DMS 273 (cell line): ENCODE results near the gene NOL12.
"Not testable (repeated sequence)": the region's sequence is repeated elsewhere in the genome, so short reads cannot be mapped to it uniquely, and the experiment has no call there.

Experiments used
- DNase-seq: peaks from one replicate; lab custom pipeline; 2025; ENCODE audit not compliant: unreplicated experiment; lab: John Stamatoyannopoulos, UW

The NOL12 gene, protein sequence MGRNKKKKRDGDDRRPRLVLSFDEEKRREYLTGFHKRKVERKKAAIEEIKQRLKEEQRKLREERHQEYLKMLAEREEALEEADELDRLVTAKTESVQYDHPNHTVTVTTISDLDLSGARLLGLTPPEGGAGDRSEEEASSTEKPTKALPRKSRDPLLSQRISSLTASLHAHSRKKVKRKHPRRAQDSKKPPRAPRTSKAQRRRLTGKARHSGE

DNA sequence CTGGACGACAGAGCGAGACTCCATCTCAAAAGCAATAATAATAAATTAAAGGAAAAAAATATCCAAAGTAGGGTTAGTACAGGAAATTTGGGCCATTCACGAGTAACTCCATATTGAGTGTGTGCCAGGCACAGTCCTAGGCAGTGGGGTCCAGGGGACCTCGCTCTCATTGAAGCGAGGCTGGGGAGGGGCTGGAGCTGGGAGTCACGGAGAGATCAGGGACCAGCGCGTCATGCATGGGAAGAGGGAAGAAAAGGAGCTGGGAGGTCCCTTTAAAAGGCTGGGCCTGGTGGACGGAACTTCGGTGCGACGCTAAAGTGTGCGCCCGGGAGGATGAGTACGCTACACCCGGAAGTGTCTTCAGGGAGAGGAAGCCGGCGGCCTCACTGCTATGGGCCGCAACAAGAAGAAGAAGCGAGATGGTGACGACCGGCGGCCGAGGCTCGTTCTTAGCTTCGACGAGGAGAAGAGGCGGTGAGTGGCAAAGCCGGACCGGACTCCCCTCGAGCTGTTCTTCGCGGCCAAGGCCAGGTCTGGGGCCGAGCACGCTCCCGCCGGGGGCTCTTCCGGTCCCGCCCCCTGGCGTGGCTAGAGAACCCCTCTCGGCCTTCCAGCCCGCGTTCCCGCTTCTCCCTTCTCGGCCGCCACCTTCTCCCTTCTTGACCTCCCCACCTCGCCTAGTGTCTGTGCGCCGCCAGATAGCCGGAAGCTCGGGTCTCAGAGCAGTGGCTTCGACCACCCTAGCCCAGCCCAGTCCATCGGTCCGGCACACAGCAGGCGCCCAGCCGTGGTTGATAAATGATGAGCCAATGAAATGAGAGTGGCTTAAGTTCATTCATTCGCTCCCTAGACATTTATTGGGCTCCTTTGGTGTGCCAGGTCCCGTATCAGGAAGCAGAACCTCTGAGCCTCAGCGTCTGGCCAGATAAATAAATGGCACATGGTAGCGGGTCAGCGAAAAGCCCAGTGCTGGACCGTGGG, at the start of gene NOL12:
Gene NOL12, plus strand, starts transcription at position 342 of the 981 bp plus-strand sequence. Its CDS starts 50 bp downstream, at position 392.
- peak; percentile 89 for DNase-seq

GRCh38 chr22:37636949-37637273, 49.2 kb upstream of the NOL12 start:
- DNase-seq, result no peak

DNA sequence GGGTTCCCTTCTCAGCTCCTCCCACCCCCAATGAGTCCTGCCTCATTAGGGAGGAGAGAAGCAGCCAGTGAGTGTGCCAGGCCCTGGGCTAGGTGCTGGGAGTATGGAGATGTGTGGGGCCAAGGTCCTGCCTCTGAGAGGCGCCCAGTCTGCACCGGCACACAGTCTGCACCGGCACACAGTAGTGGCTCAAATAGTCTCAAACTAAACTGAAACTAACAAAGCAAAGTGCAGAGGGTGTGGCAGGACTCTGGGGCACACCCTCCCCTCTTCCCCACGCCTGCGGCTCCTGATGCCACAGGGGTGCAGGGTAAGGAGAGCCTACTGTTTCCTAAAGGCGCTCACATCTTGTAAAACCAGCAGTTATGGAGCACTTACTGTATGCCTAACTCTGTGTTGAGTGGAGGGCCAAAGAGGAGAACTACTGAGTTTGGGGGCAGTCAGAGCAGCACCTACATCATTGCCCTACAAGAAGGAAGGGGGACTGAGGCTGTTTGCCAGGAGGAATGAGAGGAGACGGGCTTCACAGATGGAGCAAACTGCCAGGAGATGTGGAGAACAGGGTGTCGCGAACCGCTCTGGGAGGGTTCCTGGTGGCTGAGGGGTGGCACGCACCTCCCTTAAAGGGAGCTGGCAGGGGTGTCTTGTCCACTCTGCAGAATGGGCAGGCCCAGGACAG, 47.6 kb upstream of the NOL12 start:
- DNase-seq, result peak; percentile 22

- DNase-seq, result peak; percentile 58
Measured at GRCh38 chr22:37639070-37639760, 46.9 kb upstream of the NOL12 start, which contains the start of gene SH3BP1. TSS of gene SH3BP1 (plus strand) at chr22:37639669. CDS start at chr22:37639788, 119 bp downstream.

DNA sequence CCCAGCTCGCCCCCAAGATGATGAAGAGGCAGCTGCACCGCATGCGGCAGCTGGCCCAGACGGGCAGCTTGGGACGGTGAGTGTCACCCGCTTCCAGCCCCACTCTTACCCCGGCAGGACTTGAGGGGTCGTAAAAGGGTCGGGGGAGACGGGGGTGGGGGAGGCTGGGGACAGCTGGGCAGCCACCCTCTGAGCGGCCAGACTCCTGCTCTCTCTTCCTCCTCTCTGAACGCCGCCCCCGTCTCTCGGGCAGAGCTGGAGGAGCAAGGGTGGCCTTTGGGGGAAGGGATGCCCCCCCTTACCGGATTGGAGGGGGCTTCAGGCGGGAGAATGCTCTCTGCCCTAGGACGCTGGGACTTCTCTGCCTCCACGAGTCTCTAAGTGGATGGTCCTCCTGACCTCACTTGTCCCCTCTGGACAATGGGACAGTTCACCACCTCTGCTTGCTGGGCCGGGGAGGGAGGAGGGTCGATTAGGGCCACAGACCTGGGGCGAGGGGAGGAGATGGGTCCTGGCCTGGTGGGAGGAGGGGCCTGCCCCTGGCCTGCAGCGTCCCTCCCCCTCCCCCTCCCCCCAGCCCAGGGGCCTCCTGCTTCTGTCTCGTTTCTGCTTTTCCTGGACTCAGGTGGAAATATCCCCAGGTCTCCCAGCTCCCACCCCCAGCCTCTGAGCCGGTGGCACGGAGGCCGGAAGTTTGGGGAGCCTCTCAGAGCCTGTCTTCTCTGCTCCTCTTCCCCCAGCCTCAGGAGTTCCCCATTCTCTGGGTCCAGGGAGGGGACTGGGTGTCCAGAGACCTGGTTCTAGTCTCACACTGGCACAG, 46.2 kb upstream of the NOL12 start:
- DNase-seq, result no peak

DNA sequence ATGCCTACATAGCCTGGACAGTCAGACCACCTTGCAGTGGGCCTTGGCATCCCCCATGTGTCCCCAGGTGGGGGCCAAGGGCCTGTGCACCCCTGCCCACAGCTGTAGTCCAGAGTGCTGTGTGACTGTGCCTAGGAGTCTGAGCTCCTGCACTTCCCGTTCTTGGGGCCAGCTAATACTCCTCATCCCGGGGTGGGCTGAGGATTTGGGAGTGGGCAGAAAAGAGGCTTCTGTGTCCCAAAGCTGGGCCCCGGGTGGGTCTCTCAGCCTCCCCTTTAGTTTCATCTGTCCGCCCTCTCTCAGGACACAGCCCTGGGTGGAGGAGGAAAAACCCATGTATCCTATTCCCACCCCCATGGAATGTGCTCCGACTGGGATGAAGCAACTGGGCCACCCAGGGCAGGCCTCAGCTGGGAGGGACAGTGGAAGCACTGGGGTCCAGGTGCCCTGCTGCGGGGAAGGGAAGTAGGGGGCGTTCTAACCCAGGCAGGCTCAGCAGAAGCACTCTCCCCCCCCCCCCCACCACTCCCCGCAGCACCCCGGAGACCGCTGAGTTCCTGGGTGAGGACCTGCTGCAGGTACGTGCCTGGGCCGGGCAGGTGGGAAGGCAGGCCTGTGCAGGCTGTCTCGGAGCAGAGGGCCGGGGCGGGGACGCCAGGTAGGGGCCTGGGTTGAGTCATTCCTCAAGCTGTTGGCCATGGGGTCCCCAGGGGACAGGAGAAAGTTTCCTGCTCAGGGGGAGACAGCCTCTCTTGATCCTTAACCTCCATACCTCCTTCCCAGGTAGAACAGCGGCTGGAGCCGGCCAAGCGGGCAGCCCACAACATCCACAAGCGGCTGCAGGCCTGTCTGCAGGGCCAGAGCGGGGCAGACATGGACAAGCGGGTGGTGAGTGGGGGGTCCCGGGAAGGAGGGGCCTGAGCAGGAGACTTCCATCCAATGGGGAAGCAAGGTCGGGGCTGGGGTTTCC, 45.3 kb upstream of the NOL12 start:
- DNase-seq, result no peak

DNA sequence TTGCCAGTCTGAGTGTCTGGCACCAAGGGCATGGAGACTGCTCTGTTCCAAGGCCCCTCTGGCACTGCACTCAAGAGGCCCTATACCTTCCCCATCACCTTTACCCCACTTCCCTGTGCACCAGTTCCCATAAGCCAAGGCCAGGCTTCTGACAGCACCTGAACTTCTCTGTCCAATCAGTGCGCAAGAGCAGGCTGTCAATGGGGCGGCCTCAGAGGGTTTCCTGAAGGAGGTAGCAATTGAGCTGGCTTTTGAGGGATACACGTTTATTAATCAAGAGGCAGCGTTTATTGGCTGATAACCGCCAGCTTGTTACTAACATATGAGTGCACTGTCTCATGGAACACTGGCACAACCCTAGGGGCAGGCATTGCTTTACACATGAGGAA, 44.6 kb upstream of the NOL12 start:
- DNase-seq, result no peak

- DNase-seq, result peak; percentile 85
Measured at GRCh38 chr22:37643225-37643847, 42.8 kb upstream of the NOL12 start.

GRCh38 chr22:37647317-37647716, 38.8 kb upstream of the NOL12 start:
- no peak for DNase-seq

DNA sequence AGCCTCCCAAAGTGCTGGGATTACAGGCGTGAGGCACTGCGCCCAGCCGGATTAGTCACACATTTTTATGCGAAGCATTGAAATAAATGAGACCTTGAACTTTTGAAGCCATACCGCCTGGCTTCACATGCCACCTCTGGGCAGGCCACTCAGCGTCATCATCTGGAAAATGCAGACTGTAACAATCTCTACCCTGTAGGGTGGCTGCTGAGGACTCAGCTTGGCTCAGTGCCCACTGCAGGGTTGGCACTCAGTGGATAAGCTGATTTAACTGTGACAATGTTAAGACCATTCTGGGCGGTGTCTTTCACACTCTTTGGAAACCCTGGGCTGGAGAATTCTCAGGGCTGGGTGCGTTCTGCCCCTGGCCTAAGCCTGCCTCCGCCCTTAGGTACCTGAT, 38.2 kb upstream of the NOL12 start:
- DNase-seq, result no peak

DNA sequence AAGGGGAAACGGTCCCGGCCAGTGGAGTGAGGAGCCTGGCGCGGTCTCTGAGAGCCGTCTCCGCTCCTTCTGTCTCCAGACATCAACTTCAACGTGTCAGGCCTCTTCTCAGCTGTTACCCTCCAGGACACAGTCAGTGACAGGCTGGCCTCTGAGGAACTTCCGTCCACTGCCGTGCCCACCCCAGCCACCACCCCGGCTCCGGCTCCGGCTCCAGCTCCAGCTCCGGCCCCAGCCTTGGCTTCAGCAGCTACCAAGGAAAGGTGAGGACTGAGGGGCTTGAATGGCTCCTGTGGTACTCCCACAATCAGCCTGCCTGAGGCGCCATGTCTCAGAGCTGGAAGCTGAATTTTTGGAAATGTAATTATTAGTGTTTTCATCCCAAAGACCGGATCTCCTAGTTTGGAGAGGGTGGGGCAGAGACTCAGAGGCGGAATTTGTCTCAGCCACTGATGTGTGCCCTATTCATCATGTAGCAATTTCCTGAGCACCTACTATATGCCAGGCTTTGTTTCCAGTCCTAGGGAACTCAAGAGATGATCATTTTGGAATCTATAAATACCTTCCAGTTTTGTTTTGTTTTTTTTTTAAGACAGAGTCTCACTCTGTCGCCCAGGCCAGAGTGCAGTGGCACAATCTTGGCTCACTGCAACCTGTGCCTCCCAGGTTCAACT, 35.5 kb upstream of the NOL12 start:
- DNase-seq, result no peak

GRCh38 chr22:37654563-37655251, 31.4 kb upstream of the NOL12 start:
- DNase-seq, result no peak

DNA sequence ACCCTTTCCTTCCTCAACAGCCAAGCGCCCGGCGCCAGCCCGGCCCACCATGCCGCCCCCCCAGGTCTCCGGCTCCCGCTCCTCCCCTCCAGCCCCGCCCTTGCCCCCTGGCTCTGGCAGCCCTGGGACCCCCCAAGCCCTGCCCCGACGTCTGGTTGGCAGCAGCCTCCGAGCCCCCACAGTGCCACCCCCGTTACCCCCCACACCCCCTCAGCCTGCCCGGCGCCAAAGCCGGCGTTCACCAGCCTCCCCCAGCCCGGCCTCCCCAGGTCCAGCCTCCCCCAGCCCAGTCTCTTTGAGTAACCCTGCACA, 30.9 kb upstream of the NOL12 start:
- DNase-seq, result no peak

DNA sequence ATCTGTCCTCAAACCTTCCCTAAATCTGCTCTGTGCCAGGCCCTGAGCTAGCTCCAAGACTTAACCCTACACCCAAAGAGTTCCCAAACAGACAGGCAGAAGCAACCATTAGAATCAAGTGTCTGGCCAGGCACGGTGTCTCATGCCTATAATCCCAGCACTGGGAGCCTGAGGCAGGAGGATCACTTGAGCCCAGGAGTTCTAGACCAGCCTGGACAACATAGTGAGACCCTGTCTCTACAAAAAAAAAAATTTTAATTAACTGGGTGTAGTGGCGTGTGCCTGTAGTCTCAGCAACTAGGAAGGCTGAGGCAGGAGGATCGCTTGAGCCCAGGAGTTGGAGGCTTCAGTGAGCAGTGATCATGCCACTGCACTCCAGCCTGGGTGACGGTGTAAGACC, 29.6 kb upstream of the NOL12 start:
- DNase-seq, result not testable (repeated sequence)

GRCh38 chr22:37657590-37658132, 28.5 kb upstream of the NOL12 start:
- peak; percentile 57 for DNase-seq

DNA sequence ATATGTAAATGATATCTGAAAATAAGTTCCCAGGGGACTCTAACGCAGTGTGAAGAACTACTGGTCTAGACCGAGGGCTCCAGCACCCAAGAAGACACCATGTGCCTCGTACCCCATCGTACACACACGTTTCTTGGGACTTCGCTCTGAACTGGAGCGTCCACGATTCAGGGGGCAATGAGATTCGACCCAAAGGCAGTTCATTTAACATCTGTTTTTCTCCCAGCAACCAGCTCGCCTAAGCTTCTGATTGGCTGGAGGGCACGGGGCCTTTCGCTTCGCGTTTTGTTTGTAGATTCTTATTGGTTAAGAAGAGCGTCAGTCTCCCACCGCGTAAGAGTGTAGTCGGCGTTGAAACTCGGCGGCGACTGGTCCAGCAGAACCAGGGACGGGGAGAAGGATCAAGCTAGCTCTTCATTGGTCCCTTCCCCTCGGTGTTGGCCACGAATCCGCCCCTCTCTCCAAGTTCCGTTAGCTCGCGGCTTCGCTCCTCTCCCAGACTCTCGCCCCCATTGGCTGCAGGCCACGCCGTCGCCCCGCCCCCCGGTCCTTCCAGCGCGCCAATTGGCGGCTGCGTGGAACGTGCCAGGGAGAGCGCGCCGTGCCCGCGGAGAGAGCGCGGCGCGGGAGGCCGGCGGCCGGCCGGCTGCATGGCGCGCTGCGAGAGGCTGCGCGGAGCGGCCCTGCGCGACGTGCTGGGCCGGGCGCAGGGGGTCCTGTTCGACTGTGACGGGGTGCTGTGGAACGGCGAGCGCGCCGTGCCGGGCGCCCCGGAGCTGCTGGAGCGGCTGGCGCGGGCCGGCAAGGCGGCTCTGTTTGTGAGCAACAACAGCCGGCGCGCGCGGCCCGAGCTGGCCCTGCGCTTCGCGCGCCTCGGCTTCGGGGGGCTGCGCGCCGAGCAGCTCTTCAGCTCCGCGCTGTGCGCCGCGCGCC, 27.7 kb upstream of the NOL12 start, which contains the start of gene PDXP:
Gene PDXP, plus strand, starts transcription at position 591 of the 933 bp plus-strand sequence. Its CDS starts 60 bp downstream, at position 651.
- DNase-seq, result peak; percentile 99
